Stimulated activated CD8-positive, alpha-beta memory T cell treated with anti-CD3 and anti-CD28 coated beads, Interleukin-12 subunit alpha, Interleukin-12 subunit beta, amount 100 ng/mL, for 1 hour (primary cell): ENCODE results near the gene PYROXD2.
"Not testable (repeated sequence)": the region's sequence is repeated elsewhere in the genome, so short reads cannot be mapped to it uniquely, and the experiment has no call there.

Experiments
- DNase-seq: peaks from one replicate; pipeline ENCODE4 v3.0.0-alpha.2; 2020; ENCODE audit warnings: low read depth

Gene PYROXD2

DNA sequence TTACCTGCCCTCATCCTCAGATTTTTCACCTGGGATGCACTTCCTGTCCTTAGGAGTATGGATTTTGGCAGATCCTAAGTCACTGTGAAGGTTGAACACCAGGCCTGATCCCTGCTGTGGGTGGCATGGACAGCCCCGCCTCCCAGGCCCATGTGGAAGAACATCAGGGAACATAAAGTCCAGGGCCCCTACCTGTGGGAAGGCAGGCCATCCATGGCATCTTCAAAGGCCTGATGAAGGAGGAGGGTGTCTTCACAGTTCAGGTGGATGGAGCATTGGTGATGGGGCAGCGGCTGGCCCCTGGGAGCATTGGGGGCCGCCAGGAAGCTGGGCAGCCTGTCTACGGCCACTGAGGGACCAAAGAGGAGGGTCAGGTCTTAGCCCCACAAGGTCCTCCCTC, 24.6 kb downstream of the PYROXD2 start:
- no peak for DNase-seq

DNA sequence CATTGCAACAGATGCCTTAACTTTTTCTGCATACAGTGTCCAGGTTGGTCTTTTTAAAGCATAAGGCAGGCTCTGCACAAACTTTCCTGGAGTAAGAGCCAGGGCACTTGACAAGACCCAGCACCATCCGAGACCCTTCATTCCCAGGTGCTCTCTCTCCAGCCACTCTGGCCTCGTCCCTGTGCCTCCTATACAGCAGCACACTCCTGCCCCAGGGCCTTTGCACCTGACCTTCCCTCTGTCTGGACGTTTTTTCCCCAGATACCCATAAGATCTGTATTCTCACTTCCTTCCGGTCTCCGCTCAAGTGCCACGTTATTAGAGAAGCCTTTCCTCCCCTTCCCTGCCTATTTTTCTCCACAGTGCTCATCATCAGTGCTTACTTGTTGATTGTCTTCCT, 25.6 kb downstream of the PYROXD2 start:
- no peak for DNase-seq

DNA sequence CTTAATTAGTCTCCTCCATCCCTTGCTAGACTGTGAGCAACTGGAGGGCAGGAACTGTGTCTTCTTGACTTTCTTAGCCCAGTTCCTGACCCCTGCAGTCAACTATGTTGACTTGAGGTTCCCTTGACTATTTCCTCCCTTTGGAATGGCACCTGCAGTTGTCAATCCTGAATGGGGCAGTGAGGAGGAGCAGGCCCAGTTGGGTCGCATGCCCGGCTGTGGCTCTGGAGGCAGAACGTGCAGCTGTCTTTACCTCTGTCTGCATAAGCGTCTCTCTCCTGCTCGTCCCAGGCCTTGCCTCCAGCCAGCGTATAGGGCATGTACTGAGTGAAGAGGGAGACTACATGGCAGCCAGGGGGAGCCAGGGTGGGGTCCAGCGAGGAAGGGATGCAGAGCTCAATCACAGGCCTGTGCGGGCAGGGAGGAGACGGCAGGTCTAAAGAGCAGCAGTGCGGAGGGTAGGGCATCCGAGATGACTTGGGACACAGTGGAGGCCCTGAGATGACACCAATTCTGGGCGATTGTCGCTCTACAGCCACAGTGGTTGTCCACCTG, 26.8 kb downstream of the PYROXD2 start:
- no peak for DNase-seq

DNA sequence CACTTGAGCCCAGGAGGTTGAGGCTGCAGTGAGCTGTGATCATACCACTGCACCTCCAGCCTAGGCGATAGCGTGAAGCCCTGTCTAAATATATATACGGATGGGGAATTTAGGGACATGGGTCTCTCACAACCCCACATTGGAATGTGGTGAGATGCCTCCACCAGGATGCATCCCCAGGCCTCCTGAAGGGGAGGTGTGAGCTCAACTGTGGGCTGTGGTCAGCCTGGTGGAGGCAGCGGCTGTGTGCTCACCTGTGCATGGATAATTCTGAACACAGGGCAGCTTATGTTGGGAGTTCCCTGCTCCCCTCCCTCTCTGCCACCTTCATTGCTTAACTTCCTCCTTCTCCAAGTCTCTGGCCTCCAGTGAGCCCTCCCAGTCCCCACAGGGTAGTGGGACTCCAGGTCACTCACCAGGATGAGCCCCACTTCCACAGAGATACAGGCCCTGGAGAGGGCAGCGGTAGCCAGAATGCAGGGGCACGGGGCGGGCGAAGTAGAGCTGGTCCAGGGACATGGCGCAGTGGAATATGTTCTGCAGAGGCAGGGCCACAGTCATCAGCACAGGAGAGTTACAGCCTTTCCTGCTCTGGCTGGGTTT, 30.4 kb downstream of the PYROXD2 start:
- DNase-seq, result no peak

- DNase-seq, result no peak
Observed at GRCh38 chr10:98383869-98384268, 31.1 kb downstream of the PYROXD2 start.

- not testable (repeated sequence) for DNase-seq
Observed at GRCh38 chr10:98383134-98383667, 31.8 kb downstream of the PYROXD2 start.

- DNase-seq, result no peak
Observed at GRCh38 chr10:98382691-98383101, 32.3 kb downstream of the PYROXD2 start.

DNA sequence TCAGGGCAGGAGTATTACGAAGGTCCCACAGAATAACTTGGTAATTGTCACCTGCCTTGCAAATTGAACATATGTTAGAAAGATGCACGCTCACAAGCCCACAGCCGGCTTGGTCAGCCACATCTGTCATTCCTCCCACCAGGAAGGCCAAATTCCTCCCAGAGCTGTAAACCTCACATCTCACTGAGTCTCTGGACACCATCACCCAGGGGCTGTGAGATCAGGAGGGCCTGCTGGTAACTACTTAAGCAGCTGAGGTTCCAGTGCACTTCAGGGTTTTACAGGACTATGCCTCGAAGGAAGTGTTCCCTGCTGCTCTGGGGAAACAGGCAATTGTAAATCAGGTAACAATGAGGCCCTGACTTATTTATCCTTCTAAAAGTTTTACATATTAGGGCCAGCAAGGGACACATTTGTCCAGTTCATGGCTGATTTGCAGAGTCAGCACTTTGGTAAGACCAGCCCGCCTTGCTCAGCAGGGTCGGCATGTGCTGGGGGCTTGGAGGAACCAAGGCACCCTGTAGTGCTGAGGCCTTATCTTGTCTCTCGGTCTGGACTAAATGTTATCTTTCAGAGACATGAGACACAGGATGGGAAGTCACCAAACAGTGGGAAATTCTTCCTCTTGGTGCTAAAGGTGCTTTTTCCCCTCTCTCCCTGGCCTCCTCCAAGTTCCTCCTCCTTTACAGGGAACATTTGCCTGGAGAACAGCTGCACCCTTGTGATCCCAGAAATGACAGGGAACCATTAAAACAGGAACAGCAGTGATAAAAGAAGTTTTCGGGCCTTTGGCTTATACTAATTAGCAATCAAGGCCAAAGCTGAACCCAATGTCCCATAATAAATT, 34.3 kb downstream of the PYROXD2 start:
- DNase-seq, result no peak

GRCh38 chr10:98378722-98379121, 36.3 kb downstream of the PYROXD2 start:
- no peak for DNase-seq

DNA sequence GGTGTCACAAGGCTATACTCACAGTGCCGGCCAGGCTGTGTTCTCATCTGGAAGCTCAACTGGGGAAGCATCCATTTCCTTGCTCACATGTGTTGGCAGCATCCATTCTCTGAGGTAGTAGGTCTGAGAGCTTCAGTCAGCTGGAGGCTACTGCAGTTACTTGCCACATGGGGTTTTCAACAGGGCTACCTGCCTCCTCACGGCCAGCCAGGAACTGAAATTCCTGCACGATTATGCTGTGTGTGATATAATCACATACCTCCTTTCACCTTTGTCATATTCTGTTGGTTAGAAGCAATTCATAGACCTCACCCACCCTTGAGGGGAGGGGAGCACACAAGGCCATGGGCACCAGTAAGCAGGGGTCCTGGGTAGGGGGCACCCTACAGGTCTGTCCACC, 37.4 kb downstream of the PYROXD2 start:
- DNase-seq, result no peak

DNA sequence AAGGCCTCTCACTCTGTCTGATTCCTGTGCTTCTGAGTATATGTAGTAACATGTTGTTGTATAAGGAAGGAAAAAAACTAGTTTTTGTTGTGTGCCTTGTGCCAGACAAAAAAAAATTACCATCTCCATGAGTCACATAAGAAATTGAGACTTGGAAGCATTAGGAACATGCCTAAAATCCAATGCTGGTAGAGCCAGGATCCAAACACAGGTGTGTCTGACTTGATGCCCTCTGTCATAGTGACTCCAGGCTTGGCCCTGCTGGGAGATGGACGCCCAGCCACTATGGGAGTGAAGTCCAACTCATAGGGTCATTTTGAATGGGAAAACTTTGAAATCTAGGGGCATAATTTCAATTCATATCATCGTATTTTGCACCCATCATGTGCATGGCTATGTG, 38.0 kb downstream of the PYROXD2 start:
- no peak for DNase-seq

GRCh38 chr10:98376485-98376884, 38.5 kb downstream of the PYROXD2 start:
- DNase-seq, result no peak

- DNase-seq, result no peak
Observed at GRCh38 chr10:98374217-98374985, 40.6 kb downstream of the PYROXD2 start.

- no peak for DNase-seq
Observed at GRCh38 chr10:98373260-98374040, 41.5 kb downstream of the PYROXD2 start.

- DNase-seq, result no peak
Observed at GRCh38 chr10:98370831-98371820, 43.9 kb downstream of the PYROXD2 start.

DNA sequence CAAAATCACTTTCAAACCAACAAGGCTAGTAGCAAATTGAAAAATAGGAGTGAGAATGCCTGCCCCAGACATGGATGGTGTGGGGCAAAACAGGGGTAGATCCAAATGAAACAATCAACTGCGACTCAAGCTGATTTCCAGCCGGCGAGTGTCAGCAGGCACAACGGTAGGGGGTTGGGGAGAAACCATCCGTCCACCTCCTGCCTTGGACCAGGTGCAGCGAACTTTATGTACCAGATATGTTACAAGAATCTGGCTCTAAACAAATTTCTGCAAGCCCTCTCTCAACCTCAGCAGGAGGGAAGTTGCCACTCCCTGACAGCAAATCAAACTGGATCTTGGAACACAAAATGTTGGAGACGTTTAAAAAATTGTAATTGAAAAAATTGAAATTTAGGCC, 45.2 kb downstream of the PYROXD2 start:
- DNase-seq, result no peak

DNA sequence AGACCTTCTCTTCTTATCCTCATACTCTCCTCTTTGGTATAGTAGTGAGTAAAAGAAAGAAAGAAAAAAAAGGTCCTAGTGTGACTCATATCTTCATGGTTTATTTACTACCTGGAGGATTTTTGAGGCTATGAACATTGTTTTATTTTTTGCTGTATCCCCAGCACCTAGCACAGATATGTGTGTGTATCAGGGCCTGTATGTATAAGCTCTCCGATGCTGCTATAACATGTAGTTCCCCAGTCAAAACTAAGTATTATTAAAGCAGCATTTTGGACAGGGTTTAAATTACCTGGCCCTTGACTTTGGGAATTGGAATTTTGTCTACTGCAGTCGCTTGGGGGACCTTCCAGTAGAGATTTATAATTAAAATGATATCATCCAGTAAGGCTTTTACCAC, 46.3 kb downstream of the PYROXD2 start:
- DNase-seq, result no peak

- no peak for DNase-seq
Observed at GRCh38 chr10:98367604-98368451, 47.2 kb downstream of the PYROXD2 start.

DNA sequence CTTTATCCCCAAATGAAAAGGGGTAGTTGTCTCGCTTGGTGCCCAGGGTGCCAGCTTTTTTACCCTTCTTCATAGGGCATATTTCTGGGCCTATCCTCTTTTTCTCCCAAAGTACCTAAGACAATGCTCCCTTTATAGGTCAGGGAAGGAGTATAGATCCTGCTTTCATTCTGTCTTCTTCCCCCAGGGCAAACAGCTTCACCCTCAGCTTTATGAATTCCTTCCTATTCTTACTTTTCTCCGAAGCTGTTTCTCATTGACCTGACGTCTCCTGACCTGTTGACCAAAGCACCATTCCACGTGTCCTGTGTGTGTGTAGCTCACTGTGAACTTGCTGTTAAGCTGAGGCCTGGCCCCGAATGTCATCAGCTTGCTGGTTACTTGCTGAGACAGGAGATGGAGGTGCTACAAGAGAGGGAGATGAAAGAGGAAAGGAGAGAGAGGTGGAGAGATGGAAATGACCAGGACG, 48.9 kb downstream of the PYROXD2 start:
- DNase-seq, result no peak
